GM19395 (cell line): ENCODE results near the gene AGO4.
"Not testable (repeated sequence)": the region's sequence is repeated elsewhere in the genome, so short reads cannot be mapped to it uniquely, and the experiment has no call there.

ENCODE experiments used
- ATAC-seq: cut with Tn5 transposase; IDR thresholded peaks from one replicate; pipeline ENCODE4 v1.9.1; 2021; ENCODE audit warnings: mild to moderate bottlenecking, moderate library complexity; ENCODE audit not compliant: unreplicated experiment

The AGO4 gene

GRCh38 chr1:35863881-35864625, 56.2 kb downstream of the AGO4 start:
- ATAC-seq: no peak

DNA sequence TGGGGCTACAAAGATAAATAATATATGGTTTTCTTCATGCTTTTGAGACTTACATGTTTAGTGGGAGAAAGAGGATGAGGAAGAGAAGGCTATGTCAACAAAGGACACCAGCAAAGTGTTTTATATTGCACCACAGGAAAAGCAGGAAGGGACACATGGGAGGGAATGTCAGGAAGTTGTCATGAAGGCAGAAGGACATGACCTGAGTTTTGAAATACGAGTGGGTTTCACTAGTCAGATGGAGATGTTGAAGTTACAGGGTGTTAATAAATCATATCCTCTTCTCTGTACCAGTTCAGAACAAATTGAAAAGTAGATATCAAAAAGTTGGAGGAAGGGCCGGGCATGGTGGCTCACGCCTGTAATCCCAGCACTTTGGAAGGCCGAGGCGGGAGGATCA, 57.0 kb downstream of the AGO4 start:
- no peak for ATAC-seq

- no peak for ATAC-seq
Observed at GRCh38 chr1:35866991-35867390, 59.2 kb downstream of the AGO4 start.

- not testable (repeated sequence) for ATAC-seq
Observed at GRCh38 chr1:35869245-35869950, 61.6 kb downstream of the AGO4 start.

GRCh38 chr1:35870651-35871309, 63.0 kb downstream of the AGO4 start:
- no peak for ATAC-seq

DNA sequence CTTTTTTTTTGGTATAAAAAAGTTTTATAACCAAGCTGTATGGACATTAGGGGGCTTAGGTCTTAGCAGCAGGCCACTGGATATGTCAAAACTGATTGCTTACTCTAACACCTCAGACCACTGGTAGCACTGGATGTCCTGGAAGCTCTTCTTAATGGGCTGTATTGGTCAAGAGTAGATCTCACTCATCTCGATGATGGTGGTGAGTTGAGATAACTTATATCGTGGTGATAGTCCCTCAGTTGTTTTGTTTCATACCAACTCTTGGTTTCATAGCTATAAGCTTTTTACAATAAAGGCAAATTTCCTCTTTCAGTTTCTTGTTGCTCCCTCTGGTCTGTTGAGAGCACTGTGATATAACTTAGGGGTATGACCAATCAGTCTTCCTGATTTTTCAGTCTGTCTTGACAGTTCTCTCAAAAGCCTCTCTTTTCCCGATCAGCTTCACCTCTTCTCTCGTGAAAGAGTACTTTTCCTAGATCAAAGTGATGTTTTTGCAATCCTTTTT, 65.5 kb downstream of the AGO4 start:
- no peak for ATAC-seq

GRCh38 chr1:35874115-35874514, 66.3 kb downstream of the AGO4 start:
- ATAC-seq: not testable (repeated sequence)

GRCh38 chr1:35876988-35877387, 69.2 kb downstream of the AGO4 start:
- ATAC-seq: no peak

DNA sequence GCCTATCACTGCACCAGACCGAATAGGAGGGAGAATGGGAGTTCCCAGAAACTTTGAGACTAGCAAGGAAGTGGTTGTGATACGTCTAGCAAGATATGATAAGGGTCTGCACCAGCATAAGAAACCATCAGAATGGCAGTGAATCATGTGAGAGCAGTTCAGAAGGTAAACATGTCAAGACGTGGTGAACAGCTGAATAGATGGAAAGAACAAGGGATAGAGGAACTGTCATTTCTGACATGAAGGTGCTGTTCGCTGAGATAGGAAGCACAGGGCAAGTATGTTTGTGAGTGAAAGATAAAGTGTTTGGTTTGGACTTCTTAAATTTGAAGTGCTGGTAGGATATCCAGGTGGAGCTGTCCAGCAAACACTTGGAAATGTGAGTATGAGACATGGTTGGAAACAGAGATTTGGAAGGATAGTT, 74.0 kb downstream of the AGO4 start:
- no peak for ATAC-seq

- ATAC-seq: no peak
Observed at GRCh38 chr1:35882586-35882944, 74.7 kb downstream of the AGO4 start.

DNA sequence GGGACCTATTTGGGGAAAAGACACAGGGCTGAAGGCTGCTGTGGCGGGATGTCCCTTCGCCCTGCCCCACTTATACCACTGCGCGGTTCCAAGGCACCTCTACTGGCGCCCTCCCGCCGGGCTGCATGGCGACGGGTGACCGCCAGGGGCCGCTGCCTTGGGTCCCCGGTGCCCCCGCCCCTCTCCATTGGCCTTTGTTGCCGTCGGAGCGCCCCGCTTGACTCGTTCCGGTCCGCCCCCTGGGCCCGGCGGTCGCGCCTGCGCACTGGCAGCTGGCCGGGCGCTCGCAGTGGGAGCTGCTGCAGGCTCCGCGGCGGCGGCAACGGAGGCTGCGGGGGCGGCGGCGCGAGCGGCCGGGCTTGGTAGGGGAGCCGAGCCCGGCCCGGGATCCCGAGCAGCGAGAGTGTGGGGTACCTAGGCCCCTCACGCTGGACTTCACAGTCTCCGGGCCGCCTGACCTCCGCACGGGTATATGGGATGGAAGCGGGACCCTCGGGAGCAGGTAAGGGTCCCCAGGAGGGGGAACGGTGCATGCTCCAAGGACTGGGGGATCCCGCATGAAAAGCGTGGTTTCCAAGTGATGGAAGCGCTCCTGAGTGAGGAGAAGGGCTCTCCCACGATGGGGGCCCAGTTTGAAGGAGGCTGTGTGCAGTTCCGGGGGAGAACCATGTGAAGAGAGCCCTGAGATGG, 75.3 kb downstream of the AGO4 start, which contains the start of gene AGO1:
Gene AGO1 (plus strand): TSS at position 265 of the 690 bp plus-strand sequence. CDS start 213 bp downstream, at position 478.
- peak; percentile 78 for ATAC-seq

DNA sequence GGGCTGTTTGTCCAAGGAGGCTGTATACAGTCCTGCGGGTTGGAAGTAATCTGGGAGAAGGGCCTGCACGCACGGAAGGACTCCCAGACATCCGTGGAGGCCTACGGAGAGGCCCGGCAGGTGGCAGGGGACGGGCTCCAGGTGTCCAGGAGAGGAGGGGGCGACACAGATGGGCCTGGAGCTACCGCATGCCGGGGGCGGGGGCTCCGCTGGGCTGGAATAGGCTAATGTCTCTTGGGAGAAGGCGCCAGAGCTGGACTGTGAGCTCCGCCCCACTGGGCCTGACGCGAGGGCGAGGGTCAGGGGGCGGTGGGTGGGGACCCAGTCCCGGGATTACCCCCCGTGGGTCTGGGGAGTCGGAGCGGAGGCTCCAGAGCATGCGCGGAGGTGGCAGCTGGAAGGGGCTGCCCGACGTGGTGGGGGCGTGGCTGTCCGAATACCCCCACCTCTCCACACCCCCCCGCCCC, 75.9 kb downstream of the AGO4 start:
- no peak for ATAC-seq

DNA sequence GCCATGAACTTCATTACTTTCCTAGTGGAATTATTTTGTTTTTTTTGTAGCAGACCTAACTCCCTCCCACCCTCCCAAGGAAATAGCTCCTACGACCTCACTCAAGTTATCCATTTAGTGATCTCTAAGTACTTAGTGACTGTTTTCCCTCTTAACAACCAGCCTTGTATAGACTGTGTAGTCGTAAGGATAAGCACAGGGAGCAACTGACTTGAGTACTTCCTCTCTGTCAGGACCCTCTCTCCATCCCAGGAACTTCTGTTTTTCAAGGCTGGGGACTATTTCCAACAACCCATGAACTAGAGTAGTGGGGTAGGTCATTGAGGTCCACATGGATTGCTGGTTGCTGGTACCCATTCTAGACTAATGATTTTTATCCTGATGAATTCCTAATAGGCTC, 77.1 kb downstream of the AGO4 start:
- no peak for ATAC-seq

DNA sequence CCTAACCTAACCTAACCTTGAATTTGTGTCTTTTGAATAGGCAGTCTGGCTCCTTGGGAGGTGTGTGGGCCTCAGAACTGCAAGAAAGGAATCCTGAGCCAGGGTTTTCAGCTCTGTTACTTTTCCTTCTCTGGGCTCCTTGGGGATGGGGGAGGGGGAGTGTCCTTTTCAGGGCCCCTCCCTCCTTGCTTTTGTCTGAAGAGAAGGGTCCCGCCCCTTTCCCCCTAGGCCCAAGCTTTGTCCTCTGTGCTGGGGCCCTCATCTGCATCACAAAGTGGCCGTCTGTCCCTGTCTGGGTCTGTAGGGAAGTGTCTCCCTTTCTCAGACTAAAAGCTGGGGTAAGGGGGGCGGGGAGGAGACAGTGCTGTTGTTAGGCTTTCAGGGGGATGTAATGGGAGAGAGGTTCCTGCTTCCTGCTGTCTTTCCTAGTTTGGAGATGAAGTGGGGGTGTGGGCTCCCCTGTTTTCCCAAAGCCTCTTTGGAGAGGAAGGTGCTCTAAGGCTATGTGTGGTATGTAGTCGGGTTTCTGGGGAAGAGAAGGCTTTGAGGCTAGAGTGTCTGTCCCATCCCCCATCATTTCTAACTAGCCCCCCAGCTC, 78.2 kb downstream of the AGO4 start:
- no peak for ATAC-seq

DNA sequence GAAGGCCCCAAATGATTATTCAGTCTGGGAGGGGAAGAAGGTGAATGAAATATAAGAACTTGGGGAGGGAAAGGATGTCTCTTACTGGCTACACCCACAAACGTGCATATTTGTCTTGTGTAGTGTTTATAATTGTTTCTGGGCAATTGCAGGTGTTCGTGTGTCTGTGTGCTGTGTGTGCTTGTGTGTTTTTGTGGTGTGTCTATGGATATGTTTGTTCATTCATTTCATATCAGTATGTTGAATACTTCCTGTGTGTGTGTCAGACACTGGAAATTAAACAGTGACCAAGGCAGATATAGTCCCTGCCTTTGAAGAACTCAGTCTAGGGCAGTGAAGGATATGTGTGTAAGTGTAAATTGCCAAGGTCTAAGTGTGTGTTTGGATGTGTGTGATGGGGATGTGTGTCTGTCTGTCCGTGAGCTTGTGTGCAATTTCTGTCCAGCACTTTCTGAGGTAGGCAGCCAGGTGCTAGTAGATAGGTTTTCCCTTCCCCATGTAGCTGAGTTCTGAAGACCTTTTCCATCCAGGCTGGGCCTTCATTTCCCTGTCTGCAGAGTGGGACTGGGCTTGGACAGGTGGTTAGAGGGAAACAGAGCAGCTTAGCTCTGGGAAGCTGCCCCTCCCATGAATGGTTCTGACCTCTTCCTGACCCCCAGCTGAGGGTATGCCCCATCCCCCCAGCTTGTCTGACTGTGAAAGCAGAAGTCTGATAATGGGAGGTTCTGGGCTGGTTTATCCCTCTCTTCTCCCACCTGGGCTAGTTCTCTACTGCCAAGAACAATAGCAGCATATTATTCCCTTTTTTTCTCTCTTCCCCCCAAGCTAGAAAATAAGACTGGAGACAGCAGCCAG, 79.0 kb downstream of the AGO4 start:
- peak; percentile 42 for ATAC-seq

GRCh38 chr1:35887508-35887907, 79.7 kb downstream of the AGO4 start:
- no peak for ATAC-seq

DNA sequence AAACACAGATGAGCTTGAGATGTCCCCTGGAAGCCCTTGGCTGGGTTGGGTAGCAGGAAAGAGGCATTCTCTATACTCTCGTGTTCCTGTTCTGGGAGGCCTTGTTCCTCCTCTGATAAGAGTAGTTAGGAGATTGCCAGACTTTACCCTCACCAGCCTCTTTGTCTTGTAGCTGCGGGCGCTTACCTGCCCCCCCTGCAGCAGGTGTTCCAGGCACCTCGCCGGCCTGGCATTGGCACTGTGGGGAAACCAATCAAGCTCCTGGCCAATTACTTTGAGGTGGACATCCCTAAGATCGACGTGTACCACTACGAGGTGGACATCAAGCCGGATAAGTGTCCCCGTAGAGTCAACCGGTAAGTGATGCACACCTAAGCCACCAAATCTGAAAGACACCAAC, 80.4 kb downstream of the AGO4 start:
- ATAC-seq: no peak

- ATAC-seq: not testable (repeated sequence)
Observed at GRCh38 chr1:35888981-35889380, 81.2 kb downstream of the AGO4 start.

GRCh38 chr1:35893051-35893879, 85.4 kb downstream of the AGO4 start:
- ATAC-seq: no peak
